ENCODE data around the gene UCHL5.
A peak's percentile ranks its signal among the peaks of the same experiment; 100 is the strongest.

UCHL5 gene

GRCh38 chr1:193103759-193104501, 44.8 kb upstream of the UCHL5 start:
- POLR2A ChIA-PET (ENCODE audit: low non-redundant PET) = interaction anchor here (1.1 kb wide), 1 partner anchor 46 kb away, joined by 3 read pairs; no protein-coding TSS in a partner anchor
- no peak for TF ChIP-seq CTCF (conservative IDR thresholded peaks at IDR 0.05; ENCODE audit: low read depth)
- CTCF ChIA-PET = interaction anchor here (0.7 to 2.4 kb wide), 2 partner anchors 10 to 18 kb away, joined by 4 to 18 read pairs; partner anchors contain the start of gene CDC73
- H3K27ac ChIP-seq = peak overlapping the region; percentile 97
- DNase-seq (ENCODE audit: low spot score) = no peak

GRCh38 chr1:193102662-193103061, 43.5 kb upstream of the UCHL5 start:
- POLR2A ChIA-PET (ENCODE audit: low non-redundant PET) = no interaction called here
- TF ChIP-seq CTCF (conservative IDR thresholded peaks at IDR 0.05; ENCODE audit: low read depth) = no peak
- no peak overlapping the region for H3K27ac ChIP-seq
- no peak for DNase-seq (ENCODE audit: low spot score)
- CTCF ChIA-PET = no interaction called here

- CTCF ChIA-PET = interaction anchor here (0.9 kb wide), 1 partner anchor 24 kb away, joined by 3 read pairs; no protein-coding TSS in a partner anchor
- POLR2A ChIA-PET (ENCODE audit: low non-redundant PET) = no interaction called here
- DNase-seq (ENCODE audit: low spot score) = no peak
- H3K27ac ChIP-seq = no peak overlapping the region
- no peak for TF ChIP-seq CTCF (conservative IDR thresholded peaks at IDR 0.05; ENCODE audit: low read depth)
Measured at GRCh38 chr1:193094112-193094511, 35.0 kb upstream of the UCHL5 start.

GRCh38 chr1:193090865-193091264, 31.7 kb upstream of the UCHL5 start:
- POLR2A ChIA-PET (ENCODE audit: low non-redundant PET) = no interaction called here
- H3K27ac ChIP-seq = no peak overlapping the region
- TF ChIP-seq CTCF (conservative IDR thresholded peaks at IDR 0.05; ENCODE audit: low read depth) = no peak
- no peak for DNase-seq (ENCODE audit: low spot score)
- CTCF ChIA-PET = no interaction called here

DNA sequence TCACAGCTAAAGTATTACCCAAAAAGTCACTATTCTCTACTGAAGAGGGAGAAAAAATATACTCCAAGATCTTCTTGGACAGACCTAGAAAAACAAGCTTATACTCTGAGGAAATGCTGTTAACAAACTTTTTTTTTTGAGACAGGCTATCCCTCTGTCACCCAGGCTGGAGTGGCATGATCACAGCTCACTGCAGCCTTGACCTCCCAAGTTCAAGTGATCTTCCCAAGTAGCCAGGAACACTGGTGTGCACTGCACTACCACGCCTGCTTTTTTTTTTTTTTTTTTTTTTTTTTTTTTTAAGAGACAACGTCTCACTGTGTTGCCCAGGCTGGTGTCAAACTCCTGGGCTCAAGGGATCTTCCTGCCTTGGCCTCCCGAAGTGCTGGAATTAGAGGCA, 28.7 kb upstream of the UCHL5 start:
- CTCF ChIA-PET = interaction anchor here (0.7 kb wide), 1 partner anchor 17 kb away, joined by 7 read pairs; no protein-coding TSS in a partner anchor

DNA sequence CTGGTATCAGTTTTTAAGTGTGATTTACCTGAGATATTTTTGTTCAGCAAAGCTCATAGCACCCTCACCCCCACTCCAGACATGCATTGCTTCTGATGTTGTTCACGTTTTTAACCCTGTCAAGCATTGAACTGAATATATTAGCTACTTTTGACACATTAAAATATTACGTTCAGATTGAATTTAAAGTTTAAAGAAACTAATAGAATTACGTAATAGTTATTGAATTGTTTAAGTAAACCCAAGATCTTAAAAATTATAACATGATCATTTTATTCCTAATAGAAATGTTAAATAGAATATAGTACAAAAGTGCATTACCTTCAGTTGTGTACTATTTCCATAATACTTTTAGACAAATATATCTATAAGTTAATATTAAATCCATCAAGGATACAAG, 27.2 kb upstream of the UCHL5 start:
- ChIA-PET POLR2A (ENCODE audit: low non-redundant PET) (no interaction called here), CTCF (interaction anchor here (0.5 to 0.6 kb wide), 2 partner anchors 621 to 1215 kb away, joined by 3 read pairs; no protein-coding TSS in a partner anchor)
- TF ChIP-seq CTCF (conservative IDR thresholded peaks at IDR 0.05; ENCODE audit: low read depth) = no peak
- no peak overlapping the region for H3K27ac ChIP-seq
- DNase-seq (ENCODE audit: low spot score) = no peak

More for the DNA sequence above, 28.7 kb upstream of the UCHL5 start:
- no peak overlapping the region for H3K27ac ChIP-seq
- no peak for DNase-seq (ENCODE audit: low spot score)
- no peak for TF ChIP-seq CTCF (conservative IDR thresholded peaks at IDR 0.05; ENCODE audit: low read depth)
- POLR2A ChIA-PET (ENCODE audit: low non-redundant PET) = no interaction called here
